Ovary (tissue), 9 donors: ENCODE measurements around the gene CAPZB. TPM values are rescaled to one million over a fixed set of nuclear protein-coding genes. Genes with fewer than 3 reads are reported as not detected.

ENCODE experiments used
- DNase-seq, 5 donors: peaks; one replicate each; pipeline ENCODE4 v3.0.0-alpha.2; 2019 to 2020
- H3K27ac ChIP-seq, 2 donors: fragments of 200-600 bp; one replicate each; pipeline versions ENCODE4 v1.5.1 to v1.8.0; 2019 to 2022
- H3K27me3 ChIP-seq: fragments of 200-600 bp; one replicate; pipeline ENCODE4 v1.8.0; 2022
- H3K36me3 ChIP-seq: fragments of 200-600 bp; sonication (generic); one replicate; pipeline ENCODE4 v1.5.1; 2019
- H3K4me1 ChIP-seq: one replicate; pipeline ENCODE4 v1.8.1; 2013; ENCODE audit warnings: mild to moderate bottlenecking, moderate library complexity; ENCODE audit not compliant: insufficient read depth
- H3K4me3 ChIP-seq: fragments of 200-600 bp; sonication (generic); one replicate; pipeline ENCODE4 v1.5.1; 2017
- H3K9me3 ChIP-seq, 2 donors: fragments of 200-600 bp in 1 of 2; sonication (generic) in 1 of 2; one replicate each; pipeline versions ENCODE4 v1.5.1 to v1.8.1; 2013 to 2019; ENCODE audit warnings: mild to moderate bottlenecking in 1 of 2, moderate library complexity in 1 of 2
- EP300 ChIP-seq: sonication (generic); formaldehyde crosslinking; IDR thresholded peaks from one replicate; pipeline ENCODE4 v1.6.1; 2017; ENCODE audit warnings: antibody characterized with exemption
- POLR2A ChIP-seq: fragments of 450-650 bp; IDR thresholded peaks from one replicate; pipeline ENCODE4 v1.6.1; 2017; ENCODE audit warnings: antibody characterized with exemption, mild to moderate bottlenecking, moderate library complexity
- WGBS, 3 donors: extraction: QIAGEN DNeasy Blood & Tissue Kit in 1 of 3; methylation state at CpG; one replicate each; pipeline versions ENCODE4 v1.1.5 to v1.1.7; 2013 to 2017; 5-methylcytosine and 5-hydroxymethylcytosine counted together
- intact Hi-C, 4 donors: fragments of 100-400 bp; cut with DNase I; formaldehyde crosslinking; loops; one replicate each; pipeline versions ENCODE4 v1.11.0 to v1.15.1; 2022 to 2023
- polyA plus RNA-seq, 2 donors: library from polyadenylated mRNA; stranded (reverse); fragments of 200-250 nt in 1 of 2; fragments of 350-450 nt in 1 of 2; fragmentation: Illumina TruSeq in 1 of 2; extraction: RNeasy Lipid Tissue Mini Kit (QIAGEN cat#74804) in 1 of 2; gene quantifications; one replicate each; pipeline ENCODE4 v1.2.3, GENCODE V29; 2013 to 2014
- total RNA-seq, 7 donors: library from RNA; depleted of rRNA in 2 of 7; stranded (reverse); fragments of >200 nt in 2 of 7; fragmentation: NEBNext Ultra II Directional in 3 of 7; extraction: Animal tissue kit (Norgen Biotek cat#: 25700) in 3 of 7; gene quantifications; one replicate each; pipeline versions ENCODE4 v1.1.0 to v1.2.4, GENCODE V29; 2016 to 2023
- TF ChIP-seq, protein P1 (sequence below), 3 donors: fragments of 450-650 bp in 2 of 3; fragments of 200-600 bp in 1 of 3; IDR thresholded peaks; one replicate each; pipeline versions ENCODE4 v1.5.1 to v1.8.0; 2016 to 2022; ENCODE audit warnings: antibody characterized with exemption in 3 of 3, mild to moderate bottlenecking in 1 of 3
- donor health status: DM: no; HTN: no; CAD: no; lungs with moderate emphysema.
- donor health status: DM: no; HTN: no; CAD: no.
- donor health status: Bipolar disorder and iron deficiency.
- donor health status: DM: yes; HTN: yes; CAD: no.
- donor health status: DM: no; HTN: no; CAD: no.
- donor health status: DM: yes; HTN: yes; CAD: no.

Gene CAPZB
- total and polyA plus RNA-seq, 9 donors, result 85.0 to 391 (median 258) TPM

DNA sequence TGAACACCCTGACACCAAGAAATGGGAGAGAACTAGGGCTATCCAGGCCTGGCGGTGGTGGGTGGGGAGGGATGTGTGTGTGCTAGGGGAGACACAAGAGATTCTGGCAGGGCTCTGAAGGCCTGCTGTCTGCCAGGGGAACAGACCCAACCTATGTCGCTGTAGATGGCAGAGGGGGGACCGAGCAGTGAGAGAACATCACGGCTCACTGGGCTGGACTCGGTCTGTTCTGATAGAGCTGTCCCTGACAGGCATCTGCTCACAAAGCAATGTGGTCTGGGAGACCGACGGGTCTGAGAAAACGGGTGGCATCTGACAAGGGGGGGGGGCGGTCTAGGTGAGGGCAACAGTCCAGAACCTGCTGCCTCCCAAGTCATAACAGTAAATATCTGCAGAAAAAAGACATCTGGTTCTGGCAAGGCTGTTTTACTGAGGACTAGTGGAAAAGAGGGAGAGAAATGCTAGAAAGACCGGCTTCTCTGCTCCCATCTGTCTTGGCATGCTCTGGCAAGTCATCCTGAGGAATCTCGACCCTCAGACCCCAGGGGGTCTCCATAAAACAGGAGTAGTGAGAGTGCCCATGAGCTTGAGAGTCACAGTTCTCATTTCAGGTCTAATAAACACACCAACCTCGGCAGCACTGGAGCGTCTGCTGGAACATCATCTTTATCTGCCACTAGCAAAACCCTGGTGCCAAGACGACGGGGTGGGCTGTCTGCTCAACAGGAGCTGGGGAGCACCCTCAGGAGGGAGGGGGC lies 136.7 kb downstream of the CAPZB start:
- Histone ChIP-seq H3K27me3 (no peaks in the 10 kb centered on the region), H3K4me3 (no peak overlapping the region), H3K4me1 (peaks cover 15% of the 10 kb centered on the region), H3K27ac (peak overlapping the region in 1 of 2 donors; percentile 13), H3K36me3 (no peaks in the 10 kb centered on the region), H3K9me3 (no peaks in the 10 kb centered on the region)
- no peak for DNase-seq
- WGBS, 3 donors, result 19 to 34% (median 28%) methylated on average over 14 to 15 of the region's 15 CpGs
- TF ChIP-seq, protein P1, sequence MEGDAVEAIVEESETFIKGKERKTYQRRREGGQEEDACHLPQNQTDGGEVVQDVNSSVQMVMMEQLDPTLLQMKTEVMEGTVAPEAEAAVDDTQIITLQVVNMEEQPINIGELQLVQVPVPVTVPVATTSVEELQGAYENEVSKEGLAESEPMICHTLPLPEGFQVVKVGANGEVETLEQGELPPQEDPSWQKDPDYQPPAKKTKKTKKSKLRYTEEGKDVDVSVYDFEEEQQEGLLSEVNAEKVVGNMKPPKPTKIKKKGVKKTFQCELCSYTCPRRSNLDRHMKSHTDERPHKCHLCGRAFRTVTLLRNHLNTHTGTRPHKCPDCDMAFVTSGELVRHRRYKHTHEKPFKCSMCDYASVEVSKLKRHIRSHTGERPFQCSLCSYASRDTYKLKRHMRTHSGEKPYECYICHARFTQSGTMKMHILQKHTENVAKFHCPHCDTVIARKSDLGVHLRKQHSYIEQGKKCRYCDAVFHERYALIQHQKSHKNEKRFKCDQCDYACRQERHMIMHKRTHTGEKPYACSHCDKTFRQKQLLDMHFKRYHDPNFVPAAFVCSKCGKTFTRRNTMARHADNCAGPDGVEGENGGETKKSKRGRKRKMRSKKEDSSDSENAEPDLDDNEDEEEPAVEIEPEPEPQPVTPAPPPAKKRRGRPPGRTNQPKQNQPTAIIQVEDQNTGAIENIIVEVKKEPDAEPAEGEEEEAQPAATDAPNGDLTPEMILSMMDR (IDR thresholded peaks at IDR 0.05), result no peak
- TF ChIP-seq EP300, result no peak
- no peak for TF ChIP-seq POLR2A
- intact Hi-C loops, result loop anchor here in 1 of 4 donors (5.0 kb wide), 1 partner anchor 309 kb away; no protein-coding TSS in a partner anchor

DNA sequence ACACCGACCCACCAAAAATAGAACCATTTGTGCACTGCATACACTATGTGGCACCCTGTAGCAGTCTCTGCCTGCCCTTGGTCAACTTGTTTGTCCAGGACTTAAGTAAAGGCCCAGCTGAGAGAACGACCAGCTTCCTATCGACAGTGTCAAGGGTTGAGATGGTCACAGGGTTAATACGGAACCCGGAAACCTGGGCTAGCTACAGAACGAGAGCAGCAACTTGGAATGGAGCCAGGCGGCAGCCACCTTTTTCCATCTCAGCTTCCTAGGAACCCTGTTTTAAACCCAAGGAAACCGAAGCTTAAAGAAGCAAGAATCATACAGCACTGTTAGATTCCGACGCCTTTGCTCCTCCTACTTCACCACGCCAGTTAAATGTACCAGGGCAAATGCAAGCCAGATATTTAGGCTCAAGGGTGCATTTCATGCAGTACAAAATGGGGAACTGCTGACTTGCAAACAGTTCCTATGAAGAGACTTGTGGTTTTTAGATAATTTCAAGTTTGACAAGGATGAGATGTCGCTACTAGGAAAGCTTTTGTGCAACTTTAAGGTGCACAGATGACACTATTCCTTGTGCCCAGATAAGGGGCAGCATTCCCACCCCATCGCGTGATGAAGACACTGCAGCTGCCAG lies 137.7 kb downstream of the CAPZB start:
- 80 to 82% (median 82%) methylated on average over 14 of the region's 14 CpGs for WGBS, 3 donors
- no peaks in the 10 kb centered on the region for H3K27me3 ChIP-seq
- intact Hi-C loops, result loop anchor here in 1 of 4 donors (5.0 kb wide), 1 partner anchor 310 kb away; no protein-coding TSS in a partner anchor
- no peaks in the 10 kb centered on the region for H3K36me3 ChIP-seq
- H3K27ac ChIP-seq, result no peak overlapping the region
- no peak for TF ChIP-seq EP300
- TF ChIP-seq POLR2A, result no peak
- TF ChIP-seq, protein P1 (IDR thresholded peaks at IDR 0.05), result no peak
- H3K4me1 ChIP-seq, result peaks cover 15% of the 10 kb centered on the region
- H3K9me3 ChIP-seq, result no peaks in the 10 kb centered on the region
- DNase-seq, result no peak
- no peak overlapping the region for H3K4me3 ChIP-seq

DNA sequence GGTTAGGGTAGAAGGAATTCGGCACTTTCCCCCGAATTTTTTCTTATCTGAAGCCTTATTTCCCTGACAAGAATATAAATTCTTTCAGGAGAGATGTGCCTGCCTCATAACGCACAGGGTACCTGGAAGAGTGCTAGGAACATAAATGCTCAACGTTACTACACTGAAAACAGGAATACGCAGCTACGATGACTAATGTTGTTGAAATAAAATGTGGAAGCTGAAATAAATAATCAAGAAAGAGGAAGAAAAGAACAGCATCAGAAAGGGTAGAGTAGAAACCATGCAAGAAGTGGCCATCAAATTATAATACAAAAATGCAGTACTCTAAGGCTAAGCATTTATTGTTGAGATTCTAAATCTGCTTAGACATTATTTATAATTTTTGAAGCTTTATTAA lies 139.3 kb downstream of the CAPZB start:
- Histone ChIP-seq H3K27me3 (no peaks in the 10 kb centered on the region), H3K27ac (no peak overlapping the region), H3K9me3 (no peaks in the 10 kb centered on the region), H3K4me1 (peaks cover 21% of the 10 kb centered on the region), H3K4me3 (no peak overlapping the region), H3K36me3 (no peaks in the 10 kb centered on the region)
- TF ChIP-seq, protein P1 (IDR thresholded peaks at IDR 0.05), result no peak
- no peak for TF ChIP-seq POLR2A
- no peak for TF ChIP-seq EP300
- 53 to 58% (median 53%) methylated on average over 6 of the region's 6 CpGs for WGBS, 3 donors
- intact Hi-C loops, result loop anchor here in 1 of 4 donors (5.0 kb wide), 1 partner anchor 311 kb away; no protein-coding TSS in a partner anchor
- DNase-seq, result no peak

DNA sequence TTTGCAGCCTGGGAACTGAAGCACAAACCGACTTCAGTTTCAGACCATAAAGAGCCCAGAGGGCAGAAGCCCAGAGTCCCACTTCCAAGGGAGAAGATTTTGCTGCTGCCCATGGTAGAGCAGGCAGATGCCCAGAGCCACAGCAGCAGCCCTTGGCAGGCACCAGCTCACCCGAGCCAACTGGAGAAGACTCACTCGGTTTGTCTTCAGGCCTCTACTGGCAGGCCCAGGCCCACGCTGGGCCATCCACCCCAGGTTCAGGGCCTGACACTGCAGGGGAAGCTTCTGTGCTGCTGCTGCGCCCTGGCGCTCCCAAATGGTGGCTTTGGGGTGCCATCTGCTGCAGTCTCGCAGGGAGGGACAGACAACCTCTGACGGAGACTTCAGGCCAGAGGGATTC lies 139.9 kb downstream of the CAPZB start:
- H3K36me3 ChIP-seq, result no peaks in the 10 kb centered on the region
- 88 to 91% (median 91%) methylated on average over 8 of the region's 8 CpGs for WGBS, 3 donors
- intact Hi-C loops, result loop anchor here in 1 of 4 donors (5.0 kb wide), 1 partner anchor 312 kb away; no protein-coding TSS in a partner anchor
- H3K27me3 ChIP-seq, result no peaks in the 10 kb centered on the region
- TF ChIP-seq EP300 (no peak), POLR2A (no peak)
- TF ChIP-seq, protein P1 (IDR thresholded peaks at IDR 0.05), result no peak
- no peak overlapping the region for H3K4me3 ChIP-seq
- H3K27ac ChIP-seq, result no peak overlapping the region
- no peaks in the 10 kb centered on the region for H3K9me3 ChIP-seq
- peaks cover 21% of the 10 kb centered on the region for H3K4me1 ChIP-seq
- DNase-seq, result no peak
